Prostate gland (tissue), 2 donors: Measurements from ENCODE around the gene TBC1D7. TPM values are rescaled to one million over a fixed set of nuclear protein-coding genes. Genes with fewer than 3 reads are reported as not detected.

Experiments used
- DNase-seq: peaks from one replicate; pipeline ENCODE4 v3.0.0-alpha.2; 2019; ENCODE audit warnings: low spot score
- H3K27ac ChIP-seq, 2 donors: fragments of 200-600 bp; sonication (generic); 2 replicates each; pipeline ENCODE4 v1.5.1; 2017 to 2019
- H3K27me3 ChIP-seq: fragments of 200-600 bp; sonication (generic); replicated peaks from 2 replicates; pipeline ENCODE4 v1.5.1; 2019; ENCODE audit not compliant: insufficient read depth
- H3K36me3 ChIP-seq, 2 donors: fragments of 200-600 bp; sonication (generic); 1 replicate in 1 of 2; 2 replicates in 1 of 2; pipeline versions ENCODE4 v1.5.1 to v1.8.1; 2017 to 2019
- H3K4me1 ChIP-seq: fragments of 200-600 bp; sonication (generic); replicated peaks from 2 replicates; pipeline ENCODE4 v1.5.1; 2019
- H3K4me3 ChIP-seq, 2 donors: fragments of 200-600 bp; sonication (generic); 2 replicates each; pipeline ENCODE4 v1.5.1; 2017 to 2019
- H3K9me3 ChIP-seq: fragments of 200-600 bp; sonication (generic); 2 replicates; pipeline ENCODE4 v1.5.1; 2017
- POLR2A ChIP-seq: fragments of 450-650 bp; IDR thresholded peaks from one replicate; pipeline ENCODE4 v1.6.1; 2016; ENCODE audit warnings: antibody characterized with exemption, mild to moderate bottlenecking
- POLR2AphosphoS5 ChIP-seq: sonication (generic); formaldehyde crosslinking; IDR thresholded peaks from one replicate; pipeline ENCODE4 v1.6.1; 2017; ENCODE audit warnings: antibody characterized with exemption
- WGBS: methylation state at CpG from one replicate; pipeline ENCODE4 v1.1.5; 2018; 5-methylcytosine and 5-hydroxymethylcytosine counted together
- intact Hi-C: fragments of 100-400 bp; cut with DNase I; formaldehyde crosslinking; loops from one replicate; pipeline ENCODE4 v1.14.2; 2022
- total RNA-seq, 2 donors: library from RNA; depleted of rRNA; stranded (reverse); fragments of >200 nt; gene quantifications; one replicate each; pipeline ENCODE4 v1.1.0, GENCODE V29; 2016
- TF ChIP-seq, protein P1 (sequence below), 4 experiments: fragments of 200-600 bp in 2 of 4; fragments of 450-650 bp in 2 of 4; sonication (generic) in 2 of 4; IDR thresholded peaks; 1 replicate in 3 of 4; 2 replicates in 1 of 4; pipeline ENCODE4 v1.5.1; 2016 to 2019; ENCODE audit warnings: antibody characterized with exemption in 4 of 4, mild to moderate bottlenecking in 2 of 4, moderate library complexity in 2 of 4

The TBC1D7 gene
- total RNA-seq, 2 donors from 2014 or later = 11.6 to 27.9 TPM

DNA sequence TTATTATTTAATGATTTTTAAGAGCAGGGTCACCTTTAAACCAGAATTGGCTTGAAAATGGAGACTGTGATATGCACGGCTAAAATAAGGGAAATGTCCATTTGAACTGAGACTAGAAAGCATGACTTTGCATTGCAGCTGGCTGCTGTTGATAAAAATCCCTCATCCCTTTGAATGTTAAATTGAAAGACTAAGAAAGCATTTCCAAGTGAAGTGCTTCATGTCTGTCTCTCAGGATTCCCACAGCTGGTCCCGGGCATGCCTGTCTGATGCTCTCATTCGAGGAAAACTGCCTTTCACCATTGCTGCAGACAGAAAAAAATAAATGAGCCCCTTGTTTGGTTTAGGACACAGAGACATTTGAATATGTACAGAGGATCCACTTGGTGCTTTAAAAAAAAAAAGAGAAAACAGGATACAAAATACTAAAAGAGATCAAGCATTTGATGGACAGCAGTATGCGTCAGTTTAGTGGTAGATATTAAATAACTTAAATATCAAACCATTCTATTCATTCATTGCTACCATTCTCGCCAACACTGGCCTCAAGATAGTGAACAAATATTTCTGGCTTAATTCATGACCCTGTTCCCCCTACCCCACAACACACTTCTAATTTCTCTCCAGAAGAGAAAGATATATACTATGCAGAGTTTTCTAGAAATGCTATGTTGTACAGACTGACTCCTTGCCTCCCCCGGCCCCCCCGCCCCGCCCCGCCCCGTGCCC, 55.0 kb downstream of the TBC1D7 start:
- H3K27ac ChIP-seq = no peak overlapping the region
- H3K27me3 ChIP-seq = no peaks in the 10 kb centered on the region
- 70% methylated on average over 10 of the region's 10 CpGs for WGBS
- no peaks in the 10 kb centered on the region for H3K9me3 ChIP-seq
- H3K36me3 ChIP-seq = no peaks in the 10 kb centered on the region
- no peak for TF ChIP-seq POLR2A
- TF ChIP-seq, protein P1, sequence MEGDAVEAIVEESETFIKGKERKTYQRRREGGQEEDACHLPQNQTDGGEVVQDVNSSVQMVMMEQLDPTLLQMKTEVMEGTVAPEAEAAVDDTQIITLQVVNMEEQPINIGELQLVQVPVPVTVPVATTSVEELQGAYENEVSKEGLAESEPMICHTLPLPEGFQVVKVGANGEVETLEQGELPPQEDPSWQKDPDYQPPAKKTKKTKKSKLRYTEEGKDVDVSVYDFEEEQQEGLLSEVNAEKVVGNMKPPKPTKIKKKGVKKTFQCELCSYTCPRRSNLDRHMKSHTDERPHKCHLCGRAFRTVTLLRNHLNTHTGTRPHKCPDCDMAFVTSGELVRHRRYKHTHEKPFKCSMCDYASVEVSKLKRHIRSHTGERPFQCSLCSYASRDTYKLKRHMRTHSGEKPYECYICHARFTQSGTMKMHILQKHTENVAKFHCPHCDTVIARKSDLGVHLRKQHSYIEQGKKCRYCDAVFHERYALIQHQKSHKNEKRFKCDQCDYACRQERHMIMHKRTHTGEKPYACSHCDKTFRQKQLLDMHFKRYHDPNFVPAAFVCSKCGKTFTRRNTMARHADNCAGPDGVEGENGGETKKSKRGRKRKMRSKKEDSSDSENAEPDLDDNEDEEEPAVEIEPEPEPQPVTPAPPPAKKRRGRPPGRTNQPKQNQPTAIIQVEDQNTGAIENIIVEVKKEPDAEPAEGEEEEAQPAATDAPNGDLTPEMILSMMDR (IDR thresholded peaks at IDR 0.05) = no peak
- TF ChIP-seq POLR2AphosphoS5 = no peak
- intact Hi-C loops = no loop called here
- no peak for DNase-seq
- no peaks in the 10 kb centered on the region for H3K4me1 ChIP-seq
- no peak overlapping the region for H3K4me3 ChIP-seq

DNA sequence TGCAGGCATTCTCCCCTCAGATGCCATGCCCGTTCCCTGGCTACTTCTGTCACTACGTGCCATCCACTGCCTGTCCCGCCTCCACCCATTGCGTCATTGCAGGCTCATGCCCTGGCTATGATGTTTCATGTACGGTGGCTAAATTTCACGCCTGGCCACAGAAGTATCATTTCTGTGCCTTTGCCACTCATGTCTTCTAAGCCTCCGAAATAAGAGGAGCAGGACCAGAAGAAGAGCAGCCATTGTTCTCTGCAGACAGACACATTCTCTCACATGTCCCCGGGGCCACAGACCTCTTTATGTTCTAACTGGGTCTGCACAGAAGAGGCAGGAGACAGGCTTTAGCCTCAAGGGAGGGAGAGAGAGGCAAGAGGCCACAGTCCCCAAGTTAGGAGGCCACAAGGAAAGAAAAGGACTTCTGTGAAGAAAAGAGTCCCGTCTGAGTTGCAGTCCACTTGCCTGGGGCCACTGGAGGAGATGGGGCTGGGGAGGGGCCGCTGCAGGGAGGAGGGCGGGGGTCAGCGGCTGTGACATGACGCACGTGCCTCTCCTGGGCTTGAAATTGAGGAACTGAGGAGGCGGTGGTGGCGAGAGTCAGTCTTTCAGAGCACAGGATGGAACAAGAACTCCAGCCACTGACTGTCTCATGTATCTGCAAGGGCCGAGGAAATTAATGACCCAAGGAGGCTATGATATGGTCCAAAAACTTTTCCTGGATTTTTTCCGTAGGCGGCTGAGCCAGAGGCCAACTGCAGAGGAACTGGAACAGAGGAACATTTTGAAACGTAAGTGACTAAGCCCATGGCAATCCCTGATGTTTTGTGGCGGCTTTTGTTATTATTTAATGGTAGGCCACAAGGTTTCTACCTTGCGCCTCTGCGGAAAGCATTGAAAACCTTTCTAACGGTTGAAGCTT, 55.9 kb downstream of the TBC1D7 start:
- no peak for DNase-seq
- no peaks in the 10 kb centered on the region for H3K9me3 ChIP-seq
- intact Hi-C loops = no loop called here
- H3K27ac ChIP-seq = no peak overlapping the region
- H3K36me3 ChIP-seq = no peaks in the 10 kb centered on the region
- no peaks in the 10 kb centered on the region for H3K27me3 ChIP-seq
- no peak overlapping the region for H3K4me3 ChIP-seq
- TF ChIP-seq, protein P1 (IDR thresholded peaks at IDR 0.05) = no peak
- no peak for TF ChIP-seq POLR2AphosphoS5
- TF ChIP-seq POLR2A = no peak
- H3K4me1 ChIP-seq = no peaks in the 10 kb centered on the region
- 82% methylated on average over 24 of the region's 24 CpGs for whole genome bisulfite sequencing

DNA sequence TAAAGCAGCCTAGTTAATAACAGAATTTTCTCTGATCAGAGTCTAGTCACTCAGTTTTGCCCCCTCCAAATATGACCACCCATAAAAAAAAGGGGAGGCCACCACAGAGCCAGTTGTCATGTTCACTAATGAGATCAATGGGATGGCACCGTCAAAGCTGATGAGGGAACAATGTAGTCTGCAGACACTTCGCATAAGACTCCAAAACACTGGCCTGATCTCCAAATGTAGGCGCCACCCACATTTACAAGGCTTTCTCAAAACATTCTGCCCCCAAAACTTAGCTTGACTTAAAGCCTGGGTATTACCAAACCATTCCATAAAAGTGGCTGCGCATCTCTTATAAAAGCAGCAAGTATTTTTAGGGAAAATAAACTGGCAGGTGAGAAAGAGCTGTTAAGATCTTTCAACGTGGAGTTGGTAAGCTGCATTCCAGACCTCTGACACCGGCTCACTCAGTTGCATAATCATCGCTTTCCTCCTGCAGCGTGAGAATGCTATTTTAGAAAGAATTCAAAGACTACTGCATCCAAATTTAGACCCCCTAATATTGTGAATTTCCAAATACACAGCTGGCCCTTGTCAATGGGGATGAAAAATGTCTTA, 59.3 kb downstream of the TBC1D7 start:
- Histone ChIP-seq H3K9me3 (no peaks in the 10 kb centered on the region), H3K27me3 (no peaks in the 10 kb centered on the region), H3K4me3 (no peak overlapping the region), H3K27ac (no peak overlapping the region), H3K36me3 (no peaks in the 10 kb centered on the region), H3K4me1 (no peaks in the 10 kb centered on the region)
- WGBS = 36% methylated on average over 8 of the region's 8 CpGs
- intact Hi-C loops = no loop called here
- no peak for DNase-seq
- TF ChIP-seq POLR2A (no peak), POLR2AphosphoS5 (no peak)
- TF ChIP-seq, protein P1 (IDR thresholded peaks at IDR 0.05) = no peak

DNA sequence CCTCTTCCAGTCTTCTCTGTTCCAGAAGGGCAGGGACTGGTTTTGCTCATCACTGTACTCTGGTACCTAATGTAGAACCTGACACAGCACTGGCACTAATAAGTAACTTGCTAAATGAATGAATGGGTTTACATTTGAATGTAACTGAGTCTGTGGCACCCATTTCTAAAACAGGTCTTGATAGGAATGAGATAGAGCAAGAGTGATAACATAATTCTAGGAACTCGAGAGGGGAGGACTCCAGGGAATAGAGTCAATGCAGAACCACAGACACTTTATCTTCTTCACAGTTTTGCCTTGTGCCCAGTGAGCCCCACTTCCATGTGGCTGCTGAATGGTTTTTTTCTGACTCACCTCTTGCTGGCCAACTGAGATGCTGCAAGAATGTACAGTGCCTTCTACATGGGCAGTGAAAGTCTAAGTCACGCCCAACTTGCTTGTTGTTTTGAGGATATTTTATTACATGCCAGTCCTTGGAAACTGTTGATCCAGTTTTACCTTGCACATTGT, 61.1 kb downstream of the TBC1D7 start:
- WGBS = 96% methylated on average over 2 of the region's 2 CpGs
- no peak overlapping the region for H3K4me3 ChIP-seq

More for the DNA sequence above, 61.1 kb downstream of the TBC1D7 start:
- Histone ChIP-seq H3K4me1 (no peaks in the 10 kb centered on the region), H3K27ac (no peak overlapping the region), H3K36me3 (no peaks in the 10 kb centered on the region), H3K27me3 (no peaks in the 10 kb centered on the region), H3K9me3 (no peaks in the 10 kb centered on the region)
- DNase-seq = no peak
- intact Hi-C loops = no loop called here
- TF ChIP-seq POLR2AphosphoS5 (no peak), POLR2A (no peak)
- TF ChIP-seq, protein P1 (IDR thresholded peaks at IDR 0.05) = no peak
